Psoas muscle (tissue), 8 donors: ENCODE measurements around the gene ROCK1. TPM values are rescaled to one million over a fixed set of nuclear protein-coding genes. Genes with fewer than 3 reads are reported as not detected.

ENCODE experiments used
- ATAC-seq, 4 donors: fragments of 200-7000 bp; cut with Tn5 transposase; one replicate each; pipeline ENCODE4 v1.9.1; 2020; ENCODE audit warnings: moderate library complexity in 3 of 4, mild to moderate bottlenecking in 2 of 4
- DNase-seq, 2 donors: peaks; one replicate each; pipeline ENCODE4 v3.0.0-alpha.2; 2020
- H3K27ac ChIP-seq: fragments of 200-600 bp; one replicate; pipeline ENCODE4 v1.8.0; 2022
- H3K27me3 ChIP-seq, 3 donors: fragments of 200-600 bp in 1 of 3; one replicate each; pipeline versions ENCODE4 v1.6.1 to v1.8.0; 2013 to 2022; ENCODE audit warnings: low read length in 2 of 3, mild to moderate bottlenecking in 2 of 3, moderate library complexity in 1 of 3; ENCODE audit not compliant: insufficient read depth in 3 of 3
- H3K36me3 ChIP-seq, 2 donors: fragments of 200-600 bp in 1 of 2; one replicate each; pipeline versions ENCODE4 v1.6.1 to v1.8.0; 2013 to 2022; ENCODE audit warnings: low read depth in 1 of 2, mild to moderate bottlenecking in 1 of 2, moderate library complexity in 1 of 2; ENCODE audit not compliant: insufficient read depth in 1 of 2
- H3K4me1 ChIP-seq: fragments of 200-600 bp; one replicate; pipeline ENCODE4 v1.8.0; 2022
- H3K4me3 ChIP-seq: fragments of 200-600 bp; one replicate; pipeline ENCODE4 v1.8.0; 2022; ENCODE audit warnings: mild to moderate bottlenecking
- H3K9me3 ChIP-seq: fragments of 200-600 bp; one replicate; pipeline ENCODE4 v1.8.0; 2022
- WGBS, 3 donors: extraction: QIAGEN DNeasy Blood & Tissue Kit; methylation state at CpG; one replicate each; pipeline versions ENCODE4 v1.1.6 to v1.1.7; 2013; 5-methylcytosine and 5-hydroxymethylcytosine counted together
- intact Hi-C, 2 donors: fragments of 100-400 bp; cut with DNase I; formaldehyde crosslinking; loops; one replicate each; pipeline versions ENCODE4 v1.11.0 to v1.14.2; 2022
- polyA plus RNA-seq, 3 donors: library from polyadenylated mRNA; stranded (reverse); fragments of 200-250 nt; gene quantifications; one replicate each; pipeline ENCODE4 v1.2.3, GENCODE V29; 2013
- total RNA-seq, 4 donors: library from RNA; stranded (reverse); fragmentation: NEBNext Ultra II Directional in 2 of 4; extraction: Animal tissue kit (Norgen Biotek cat#: 25700) in 2 of 4; gene quantifications; one replicate each; pipeline versions ENCODE4 v1.2.1 to v1.2.4, GENCODE V29; 2021 to 2023
- TF ChIP-seq, protein P1 (sequence below): fragments of 200-600 bp; IDR thresholded peaks from one replicate; pipeline ENCODE4 v1.8.0; 2022; ENCODE audit warnings: antibody characterized with exemption
- donor health status: healthy with polysubstance abuse.
- donor health status: DM: no; HTN: no; CAD: no; lungs with moderate emphysema.
- donor health status: Bipolar disorder and iron deficiency.
- donor health status: healthy.
- donor health status: DM: yes; HTN: yes; CAD: no.
- donor health status: DM: no; HTN: no; CAD: no.
- donor health status: DM: no; HTN: no; CAD: no.
- donor health status: DM: yes; HTN: yes; CAD: no.

Gene ROCK1
- total and polyA plus RNA-seq, 7 donors = 4.9 to 16.0 (median 13.5) TPM

DNA sequence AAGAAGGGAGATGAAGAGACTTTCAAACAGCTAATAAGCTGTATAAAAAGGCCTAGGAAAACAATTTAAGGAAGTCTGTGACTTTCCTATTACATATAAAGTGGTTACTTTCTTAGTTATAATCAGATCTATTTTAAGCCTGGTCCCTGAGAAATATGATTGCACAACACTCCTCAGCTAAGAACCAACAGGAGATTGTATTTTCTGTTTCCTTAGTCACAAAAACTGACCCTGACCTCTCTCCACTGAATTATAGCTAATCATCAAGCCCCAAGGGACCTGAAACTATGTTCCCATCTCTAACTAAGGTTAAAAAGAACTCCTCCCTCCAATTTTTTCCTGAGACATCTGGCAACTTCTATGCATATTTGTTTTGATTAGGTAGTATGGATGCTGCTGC, 106.9 kb downstream of the ROCK1 start:
- Histone ChIP-seq H3K4me1 (peaks cover 15% of the 10 kb centered on the region), H3K9me3 (no peaks in the 10 kb centered on the region), H3K27ac (peak overlapping the region; percentile 50), H3K36me3 (peaks cover 0 to 59% of the 10 kb centered on the region in 2 donors), H3K27me3 (no peaks in the 10 kb centered on the region), H3K4me3 (no peak overlapping the region)
- intact Hi-C loops = loop anchor here in 1 of 2 donors (5.0 kb wide), 1 partner anchor 178 kb away; no protein-coding TSS in a partner anchor
- DNase-seq (no peak), ATAC-seq (peak; percentile 76 to 97 (median 90))
- TF ChIP-seq, protein P1, sequence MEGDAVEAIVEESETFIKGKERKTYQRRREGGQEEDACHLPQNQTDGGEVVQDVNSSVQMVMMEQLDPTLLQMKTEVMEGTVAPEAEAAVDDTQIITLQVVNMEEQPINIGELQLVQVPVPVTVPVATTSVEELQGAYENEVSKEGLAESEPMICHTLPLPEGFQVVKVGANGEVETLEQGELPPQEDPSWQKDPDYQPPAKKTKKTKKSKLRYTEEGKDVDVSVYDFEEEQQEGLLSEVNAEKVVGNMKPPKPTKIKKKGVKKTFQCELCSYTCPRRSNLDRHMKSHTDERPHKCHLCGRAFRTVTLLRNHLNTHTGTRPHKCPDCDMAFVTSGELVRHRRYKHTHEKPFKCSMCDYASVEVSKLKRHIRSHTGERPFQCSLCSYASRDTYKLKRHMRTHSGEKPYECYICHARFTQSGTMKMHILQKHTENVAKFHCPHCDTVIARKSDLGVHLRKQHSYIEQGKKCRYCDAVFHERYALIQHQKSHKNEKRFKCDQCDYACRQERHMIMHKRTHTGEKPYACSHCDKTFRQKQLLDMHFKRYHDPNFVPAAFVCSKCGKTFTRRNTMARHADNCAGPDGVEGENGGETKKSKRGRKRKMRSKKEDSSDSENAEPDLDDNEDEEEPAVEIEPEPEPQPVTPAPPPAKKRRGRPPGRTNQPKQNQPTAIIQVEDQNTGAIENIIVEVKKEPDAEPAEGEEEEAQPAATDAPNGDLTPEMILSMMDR = no peak

- DNase-seq = no peak
- Histone ChIP-seq H3K4me1 (peaks cover 22% of the 10 kb centered on the region), H3K36me3 (peaks cover 0 to 42% of the 10 kb centered on the region in 2 donors), H3K4me3 (no peak overlapping the region), H3K27ac (no peak overlapping the region), H3K9me3 (no peaks in the 10 kb centered on the region), H3K27me3 (no peaks in the 10 kb centered on the region)
- ATAC-seq = no peak
- intact Hi-C loops = no loop called here
- TF ChIP-seq, protein P1 = no peak
Observed at GRCh38 chr18:21000667-21001066, 110.9 kb downstream of the ROCK1 start.

DNA sequence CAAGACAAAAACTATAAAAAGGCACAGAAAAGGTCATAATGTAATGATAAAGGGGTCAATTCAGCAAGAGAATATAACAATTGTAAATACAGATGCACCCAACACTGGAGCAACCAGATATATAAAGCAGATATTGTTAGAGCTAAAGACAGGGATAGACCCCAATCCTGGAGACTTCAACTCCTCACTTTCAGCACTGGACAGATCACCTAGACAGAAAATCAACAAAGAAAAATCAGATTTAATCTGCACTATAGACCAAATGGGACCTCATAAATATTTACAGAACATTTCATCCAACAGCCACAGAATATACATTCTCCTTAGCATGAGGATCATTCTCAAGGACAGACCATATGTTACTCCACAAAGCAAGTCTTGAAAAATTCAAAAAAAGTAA, 114.2 kb downstream of the ROCK1 start:
- no peak for ATAC-seq
- intact Hi-C loops = loop anchor here in 1 of 2 donors (5.0 kb wide), 1 partner anchor 35 kb away; no protein-coding TSS in a partner anchor
- peaks cover 0 to 36% of the 10 kb centered on the region in 2 donors for H3K36me3 ChIP-seq

GRCh38 chr18:20996418-20996817, 115.2 kb downstream of the ROCK1 start:
- intact Hi-C loops = loop anchor here in 1 of 2 donors (5.0 kb wide), 1 partner anchor 34 kb away; no protein-coding TSS in a partner anchor
- H3K9me3 ChIP-seq = no peaks in the 10 kb centered on the region
- no peak for DNase-seq
- 77 to 92% (median 88%) methylated on average over 1 of the region's 1 CpG for WGBS, 3 donors
- ATAC-seq = no peak
- H3K4me3 ChIP-seq = no peak overlapping the region
- TF ChIP-seq, protein P1 = no peak
- no peak overlapping the region for H3K27ac ChIP-seq
- H3K36me3 ChIP-seq = peaks cover 0 to 41% of the 10 kb centered on the region in 2 donors
- no peaks in the 10 kb centered on the region for H3K27me3 ChIP-seq
- H3K4me1 ChIP-seq = peaks cover 8% of the 10 kb centered on the region

More for the DNA sequence above, 114.2 kb downstream of the ROCK1 start:
- Histone ChIP-seq H3K27ac (no peak overlapping the region), H3K4me3 (no peak overlapping the region), H3K27me3 (no peaks in the 10 kb centered on the region), H3K4me1 (peaks cover 8% of the 10 kb centered on the region), H3K9me3 (no peaks in the 10 kb centered on the region)
- TF ChIP-seq, protein P1 = no peak
- no peak for DNase-seq

DNA sequence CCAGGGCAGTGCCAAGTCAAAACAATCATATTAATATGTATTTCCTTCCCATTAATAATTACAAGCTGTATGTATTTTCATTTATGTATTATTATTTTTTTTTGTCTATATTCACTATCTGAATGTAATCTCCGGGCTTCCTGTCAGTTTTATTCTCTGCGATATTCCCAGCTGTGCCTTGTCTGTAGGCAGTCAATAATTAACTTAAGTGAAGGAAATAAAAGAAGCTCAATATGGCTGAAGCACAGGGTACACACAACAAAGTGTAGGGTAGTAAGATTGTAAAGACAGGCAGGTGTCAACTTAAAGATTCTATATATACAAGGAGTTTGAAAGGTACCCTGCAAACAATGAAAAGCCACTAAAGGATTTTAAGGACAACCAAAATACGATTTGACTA, 122.9 kb downstream of the ROCK1 start:
- TF ChIP-seq, protein P1 = no peak
- Histone ChIP-seq H3K4me1 (no peaks in the 10 kb centered on the region), H3K27me3 (no peaks in the 10 kb centered on the region), H3K27ac (no peak overlapping the region), H3K4me3 (no peak overlapping the region), H3K36me3 (peaks cover 0 to 94% of the 10 kb centered on the region in 2 donors), H3K9me3 (no peaks in the 10 kb centered on the region)
- DNase-seq (no peak), ATAC-seq (no peak)
- intact Hi-C loops = loop anchor here (5.0 to 10.0 kb wide), 2 partner anchors 46 to 1224 kb away; no protein-coding TSS in a partner anchor
- 92 to 96% (median 94%) methylated on average over 3 of the region's 3 CpGs for WGBS, 3 donors
